Cortex of kidney (tissue), 1 donor: ENCODE data around the gene BCAR3.
"Not testable (repeated sequence)": the region's sequence is repeated elsewhere in the genome, so short reads cannot be mapped to it uniquely, and the experiment has no call there.

Experiments used
- DNase-seq: peaks from one replicate; lab custom pipeline; 2025; lab: John Stamatoyannopoulos, UW

Gene BCAR3

DNA sequence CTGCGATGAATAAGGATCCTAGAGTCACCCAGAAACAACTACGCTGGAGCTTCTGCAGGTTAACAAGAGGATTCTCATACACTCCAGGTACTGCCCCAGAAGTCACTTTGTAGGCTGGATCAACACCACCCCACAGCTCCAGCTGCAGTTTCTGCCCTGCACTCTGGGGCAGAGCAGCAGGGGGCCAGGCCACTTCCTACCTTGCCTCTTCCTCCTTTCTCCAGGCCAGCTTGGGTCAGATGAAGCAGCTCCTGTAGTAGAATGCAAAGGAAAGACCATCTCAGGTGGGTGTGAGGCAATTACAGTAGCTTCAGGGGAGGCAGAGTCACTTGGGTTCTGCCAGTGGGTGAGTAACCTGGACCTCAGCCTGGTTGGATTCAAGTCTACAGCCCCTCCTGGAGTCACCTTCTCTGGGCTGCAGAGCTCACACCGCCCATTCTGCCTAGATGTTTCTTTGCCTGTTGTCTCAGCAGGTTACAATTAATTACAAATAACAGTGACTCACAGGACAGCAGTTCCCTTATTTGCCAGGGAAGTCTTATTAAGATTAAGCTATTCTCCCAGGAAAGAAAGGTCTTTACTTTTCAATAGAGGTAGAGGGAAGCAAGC is 24.4 kb upstream of the BCAR3 start:
- no peak for DNase-seq

DNA sequence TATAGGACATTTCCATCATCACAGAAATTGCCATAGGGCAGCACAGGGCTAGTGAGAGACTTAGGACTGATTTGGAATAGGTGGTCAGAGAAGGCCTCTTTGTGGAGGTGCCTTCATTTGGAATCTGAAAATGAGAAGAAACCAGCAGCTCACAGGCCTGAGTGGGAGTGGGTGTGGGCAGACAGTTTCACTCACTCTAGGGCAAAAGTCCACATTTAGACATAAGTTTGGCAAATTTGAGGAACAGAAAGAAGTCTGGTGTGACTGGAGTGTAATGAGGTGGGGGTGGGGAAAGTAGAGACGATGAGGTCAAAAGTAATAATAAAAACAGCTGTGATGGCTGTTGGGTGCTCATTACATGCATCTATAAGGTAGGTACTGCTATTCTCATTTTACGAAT is 22.4 kb upstream of the BCAR3 start:
- no peak for DNase-seq

- DNase-seq: no peak
Observed at GRCh38 chr1:93703643-93704042, 22.0 kb upstream of the BCAR3 start.

- DNase-seq: no peak
Observed at GRCh38 chr1:93702828-93703183, 21.2 kb upstream of the BCAR3 start.

DNA sequence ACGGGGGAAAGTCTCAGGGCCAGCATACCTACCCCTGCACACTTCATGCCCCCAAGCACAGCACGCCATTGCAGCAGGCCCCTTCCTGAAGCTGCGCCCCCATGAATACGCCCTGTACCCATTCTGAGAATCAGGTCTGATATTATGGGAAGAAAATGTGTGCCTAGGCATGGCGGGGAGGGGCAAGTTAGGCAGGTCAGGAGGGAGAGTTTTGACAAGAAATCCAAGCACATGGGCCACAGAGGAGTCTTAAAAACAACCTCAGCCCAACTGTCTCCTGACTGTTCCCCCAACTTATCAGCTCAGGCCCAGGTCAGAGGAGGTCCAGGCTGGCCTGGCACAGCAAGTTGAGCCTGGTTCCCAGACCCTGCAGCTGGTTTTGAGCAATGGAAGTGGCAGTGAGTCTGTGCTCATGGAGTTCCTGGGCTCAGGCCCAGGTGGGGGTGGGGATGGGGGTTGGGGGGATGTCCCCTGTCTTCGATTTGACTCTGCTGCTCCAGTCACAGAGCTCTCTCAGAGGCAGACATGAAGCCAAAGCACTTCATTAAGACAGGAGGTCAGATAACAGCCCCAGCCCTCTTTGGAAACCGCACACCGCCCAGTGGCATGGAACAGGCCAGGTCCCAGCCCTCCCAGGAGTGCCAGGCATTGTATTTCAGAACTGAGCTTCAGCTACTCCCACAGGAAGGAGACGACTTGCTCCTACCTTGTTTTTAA is 20.6 kb upstream of the BCAR3 start:
- DNase-seq: no peak

- DNase-seq: no peak
Observed at GRCh38 chr1:93701629-93702028, 20.0 kb upstream of the BCAR3 start.

- no peak for DNase-seq
Observed at GRCh38 chr1:93700532-93701469, 19.2 kb upstream of the BCAR3 start.

DNA sequence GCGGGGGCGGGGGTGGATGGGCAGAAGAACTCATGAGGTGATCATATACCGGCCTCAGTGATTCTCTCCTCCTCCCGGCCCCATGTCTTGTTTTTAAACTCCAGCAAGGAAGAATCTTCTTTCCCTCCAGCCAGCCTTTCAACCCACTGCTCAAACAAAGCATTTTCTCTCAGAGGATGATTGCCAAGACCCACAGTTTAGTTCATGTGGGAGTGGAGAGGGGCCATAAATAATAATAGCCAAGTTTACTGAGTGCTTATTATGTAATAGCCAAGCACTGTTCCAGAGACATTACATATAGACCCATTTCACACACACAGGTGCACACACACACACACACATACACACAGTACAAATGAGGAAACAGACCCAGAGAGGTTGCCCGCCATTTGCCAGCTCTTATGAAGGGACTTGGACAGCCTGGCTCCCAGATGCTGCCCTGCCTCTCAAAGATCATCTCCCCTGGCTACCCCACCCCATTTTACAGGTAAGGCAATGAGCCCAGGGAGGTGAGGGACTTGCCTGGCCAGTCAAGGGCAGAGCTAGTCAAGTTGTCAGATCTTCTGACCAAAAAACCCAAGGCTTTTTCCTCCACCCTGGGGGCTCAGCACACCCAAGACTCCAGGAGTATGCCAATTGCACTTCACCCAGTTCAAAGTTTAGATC is 18.0 kb upstream of the BCAR3 start:
- DNase-seq: no peak

- no peak for DNase-seq
Observed at GRCh38 chr1:93699049-93699384, 17.4 kb upstream of the BCAR3 start.

DNA sequence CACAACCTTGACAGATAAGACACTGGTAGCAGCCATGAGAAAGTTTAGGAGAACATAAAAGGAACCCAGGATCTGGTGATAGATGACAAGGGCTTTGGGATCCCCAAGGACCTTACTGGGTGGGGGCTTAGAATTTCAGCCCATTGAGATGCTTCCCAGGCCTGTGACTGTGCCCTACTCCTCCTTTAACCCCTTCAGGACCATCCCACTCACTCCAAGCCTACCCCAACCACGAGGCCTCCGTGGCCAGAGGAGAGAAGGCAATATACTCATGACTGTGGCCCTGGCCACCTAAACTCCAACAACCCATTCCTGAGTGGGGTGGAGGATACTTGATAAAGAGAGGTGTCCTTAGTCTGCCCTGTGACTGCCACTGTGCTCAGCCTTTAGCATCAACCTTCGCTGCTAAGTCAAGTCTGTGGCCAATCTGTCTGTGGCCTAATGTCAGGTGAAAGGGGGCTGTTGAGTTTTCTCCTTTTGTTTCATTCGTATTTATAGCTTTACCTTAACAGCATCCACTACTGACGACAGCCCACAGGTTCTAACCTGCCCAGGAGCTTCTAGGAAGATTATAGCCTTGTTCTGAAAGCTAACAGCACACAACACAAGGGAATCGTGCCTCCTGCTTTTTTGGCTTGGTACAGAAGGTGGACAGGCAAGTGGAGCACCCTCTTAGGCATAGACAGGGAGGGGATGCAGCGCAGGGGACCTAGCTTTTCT is 16.9 kb upstream of the BCAR3 start:
- DNase-seq: no peak

DNA sequence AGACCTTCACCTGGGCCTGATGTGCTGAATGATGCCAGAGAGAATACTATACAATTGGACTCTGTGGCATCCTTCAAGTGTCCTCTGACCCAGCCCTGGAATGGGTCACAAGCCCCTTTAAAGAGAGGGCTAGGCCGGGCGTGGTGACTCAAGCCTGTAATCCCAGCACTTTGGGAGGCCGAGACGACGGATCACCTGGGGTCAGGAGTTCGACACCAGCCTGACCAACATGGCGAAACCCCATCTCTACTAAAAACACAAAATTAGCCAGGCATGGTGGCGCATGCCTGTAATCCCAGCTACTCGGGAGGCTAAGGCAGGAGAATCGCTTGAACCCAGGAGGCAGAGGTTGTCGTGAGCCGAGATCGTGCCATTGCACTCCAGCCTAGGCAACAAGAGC is 15.9 kb upstream of the BCAR3 start:
- DNase-seq: not testable (repeated sequence)

DNA sequence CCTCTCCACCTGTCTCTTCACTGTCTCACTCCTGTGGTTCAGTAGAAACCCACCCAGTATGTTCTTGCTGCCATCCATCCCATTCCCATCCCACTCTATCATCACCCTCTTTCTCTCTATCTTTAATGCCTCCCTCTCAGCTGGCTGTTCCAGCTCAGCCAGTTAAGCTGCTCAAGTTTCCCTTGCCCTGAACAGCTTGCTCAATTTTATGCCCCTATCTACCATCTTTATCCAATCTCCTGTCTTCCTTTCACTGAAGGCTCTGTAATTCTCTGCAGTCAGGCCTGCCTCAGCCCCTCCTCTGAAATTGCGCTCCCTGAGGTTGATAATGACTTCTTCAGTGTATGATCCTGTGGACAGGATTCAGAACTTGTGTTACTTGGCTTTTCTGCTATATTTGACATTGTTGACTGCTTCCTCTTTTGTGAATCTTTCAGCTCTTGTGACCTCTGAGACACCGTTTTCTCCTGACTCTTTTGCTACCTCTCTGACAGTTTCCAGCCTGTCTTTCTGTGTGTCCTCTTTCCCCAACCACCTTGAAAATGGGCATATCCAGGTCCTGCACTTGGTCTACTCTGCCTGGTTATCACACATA is 13.9 kb upstream of the BCAR3 start:
- no peak for DNase-seq

GRCh38 chr1:93694819-93695218 is 13.2 kb upstream of the BCAR3 start:
- no peak for DNase-seq

DNA sequence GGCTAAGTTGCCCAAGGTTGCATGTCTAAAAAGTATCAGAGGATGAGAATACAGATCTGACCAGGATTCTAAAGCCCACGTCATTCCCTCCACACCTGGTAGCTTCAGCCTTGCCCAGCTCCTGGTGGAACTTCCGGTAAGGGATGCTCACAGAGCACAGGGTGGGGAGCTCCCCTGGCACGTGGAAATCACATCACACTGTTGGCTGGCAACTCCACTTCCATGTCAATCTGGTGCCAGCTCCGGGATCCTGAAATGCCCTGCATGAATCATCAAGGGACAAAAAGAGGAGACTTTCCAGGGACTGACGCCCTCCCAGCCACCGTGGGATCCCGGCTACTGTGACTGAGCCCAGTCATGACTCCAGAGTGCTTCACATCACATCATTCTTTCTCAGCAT is 12.4 kb upstream of the BCAR3 start:
- no peak for DNase-seq

- DNase-seq: no peak
Observed at GRCh38 chr1:93692983-93693591, 11.4 kb upstream of the BCAR3 start.

GRCh38 chr1:93692451-93692861 is 10.8 kb upstream of the BCAR3 start:
- no peak for DNase-seq

- DNase-seq: no peak
Observed at GRCh38 chr1:93692026-93692425, 10.4 kb upstream of the BCAR3 start.

DNA sequence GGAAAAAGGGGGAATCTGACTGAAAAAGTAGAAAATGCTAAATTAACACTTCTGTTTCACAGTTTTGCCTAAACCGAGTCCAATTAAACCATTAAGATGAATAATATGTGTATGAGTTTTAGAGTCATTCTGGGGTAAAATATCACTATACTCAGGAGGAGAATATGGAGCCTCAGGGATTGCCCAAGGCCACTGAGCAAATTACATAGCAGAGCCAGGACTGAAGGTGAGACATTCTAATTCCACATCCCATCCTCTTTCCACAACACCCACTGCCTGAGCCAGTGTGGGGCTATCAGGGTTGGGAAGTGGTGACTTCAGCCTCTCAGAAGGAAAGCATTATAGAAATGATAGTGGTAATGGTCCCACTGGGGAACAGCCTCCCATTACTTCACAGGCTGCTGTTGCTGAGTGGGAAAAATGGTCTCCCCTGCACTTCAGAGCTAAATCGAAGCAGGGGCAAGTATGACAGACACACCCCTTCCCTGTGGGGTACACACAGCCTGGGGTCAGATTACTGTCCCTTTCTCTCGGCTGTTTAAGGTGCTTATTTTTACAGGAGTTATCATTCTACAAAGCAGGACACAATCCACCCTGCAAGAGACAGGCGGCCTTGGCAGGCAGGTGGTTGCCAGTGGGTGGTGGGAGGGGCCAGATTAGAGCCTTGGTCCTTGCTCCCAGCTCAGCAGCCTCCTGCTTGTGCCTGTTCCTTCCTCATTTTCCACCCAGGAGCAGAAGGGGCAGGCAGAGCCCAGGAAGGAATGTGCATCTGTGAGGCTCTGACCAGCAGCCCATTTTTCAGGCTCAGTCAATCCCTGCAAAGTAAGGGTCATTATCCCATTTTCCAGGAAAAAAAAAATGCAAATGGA is 9.5 kb upstream of the BCAR3 start:
- DNase-seq: no peak

DNA sequence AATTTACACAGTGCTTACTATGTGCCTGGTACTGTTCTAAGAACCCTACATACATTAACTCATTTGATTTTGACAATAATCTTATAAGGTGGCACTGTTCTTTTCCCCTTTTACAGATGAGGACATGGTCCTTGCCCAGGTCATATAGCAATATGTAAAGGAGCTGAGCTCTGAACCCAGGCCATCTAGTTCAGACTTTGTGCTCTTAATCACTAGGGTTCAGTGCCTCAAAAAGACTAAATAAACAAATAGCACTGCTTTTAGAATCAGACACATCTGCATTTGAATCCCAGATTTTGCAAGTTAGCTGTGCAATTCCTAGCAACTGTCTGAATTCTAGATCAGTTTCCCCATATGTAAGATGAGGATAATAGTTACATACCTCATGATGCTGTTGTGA is 8.7 kb upstream of the BCAR3 start:
- DNase-seq: no peak
